H1 (cell line): ENCODE measurements around the gene TNNC1. TPM values are rescaled to one million over a fixed set of nuclear protein-coding genes. Genes with fewer than 3 reads are reported as not detected.

ENCODE experiments used
- CTCF ChIA-PET: fragments of 300-600 bp; sonication (Branson Sonifier 250); formaldehyde crosslinking; loops from one replicate; lab custom pipeline; 2021; ENCODE audit not compliant: partially characterized antibody; lab: Charles Lee
- POLR2A ChIA-PET: fragments of 300-600 bp; sonication (Branson Sonifier 250); formaldehyde crosslinking; loops from one replicate; lab custom pipeline; 2021; ENCODE audit warnings: inconsistent platforms; ENCODE audit not compliant: partially characterized antibody; lab: Charles Lee
- DNase-seq, 2 experiments: peaks; one replicate each; pipeline versions ENCODE4 v3.0.0 to v3.0.0-alpha.2; 2010 to 2022; ENCODE audit warnings: low spot score in 2 of 2, low read depth in 1 of 2, mixed read lengths in 1 of 2
- FAIRE-seq: peaks from 2 replicates; lab custom pipeline; 2011; peaks lifted over from hg19 to GRCh38; lab: Jason Lieb, UNC
- H2AFZ ChIP-seq: 2 replicates; pipeline ENCODE4 v1.8.1; 2012; ENCODE audit warnings: low read length, inconsistent platforms
- H2AK5ac ChIP-seq: 2 replicates; pipeline ENCODE4 v1.6.1; 2013; ENCODE audit warnings: low read depth, low read length
- H2BK120ac ChIP-seq: replicated peaks from 2 replicates; pipeline ENCODE3; 2013; ENCODE audit warnings: low read depth, low read length, inconsistent platforms
- H2BK12ac ChIP-seq: 2 replicates; pipeline ENCODE4 v1.6.1; 2013; ENCODE audit warnings: low read depth, low read length
- H2BK15ac ChIP-seq: 2 replicates; pipeline ENCODE4 v1.6.1; 2013; ENCODE audit warnings: low read length
- H2BK20ac ChIP-seq: 2 replicates; pipeline ENCODE4 v1.6.1; 2013; ENCODE audit warnings: low read length
- H2BK5ac ChIP-seq: 2 replicates; pipeline ENCODE4 v1.6.1; 2013; ENCODE audit warnings: low read depth, low read length
- H3K14ac ChIP-seq: 2 replicates; pipeline ENCODE4 v1.6.1; 2013; ENCODE audit warnings: inconsistent platforms; ENCODE audit not compliant: insufficient read length
- H3K18ac ChIP-seq: 2 replicates; pipeline ENCODE4 v1.6.1; 2013; ENCODE audit warnings: low read length; ENCODE audit errors: extremely low read depth
- H3K23ac ChIP-seq: 2 replicates; pipeline ENCODE4 v1.6.1; 2013; ENCODE audit warnings: inconsistent platforms; ENCODE audit not compliant: insufficient read length
- H3K23me2 ChIP-seq: 2 replicates; pipeline ENCODE4 v1.6.1; 2013; ENCODE audit warnings: low read depth, low read length
- H3K27ac ChIP-seq: 2 replicates; pipeline ENCODE4 v1.6.1; 2011; ENCODE audit warnings: low read depth, low read length, inconsistent platforms
- H3K27me3 ChIP-seq, 4 experiments: replicated peaks in 1 of 4; 1 replicate in 1 of 4; 2 replicates in 3 of 4; pipeline versions ENCODE4 v1.6.1 to v1.8.1; 2011 to 2013; ENCODE audit warnings: low read length in 3 of 4, mild to moderate bottlenecking in 3 of 4, inconsistent platforms in 2 of 4, mixed read lengths in 2 of 4, moderate library complexity in 1 of 4; ENCODE audit not compliant: control insufficient read depth in 3 of 4, insufficient read depth in 3 of 4; ENCODE audit errors: extremely low read depth in 1 of 4
- H3K36me3 ChIP-seq, 4 experiments: 2 replicates each; pipeline versions ENCODE4 v1.6.1 to v1.8.1; 2011 to 2013; ENCODE audit warnings: mild to moderate bottlenecking in 4 of 4, low read length in 3 of 4, moderate library complexity in 2 of 4, control low read depth in 1 of 4, inconsistent platforms in 1 of 4; ENCODE audit not compliant: insufficient read depth in 4 of 4, control insufficient read depth in 2 of 4
- H3K4ac ChIP-seq: replicated peaks from 2 replicates; pipeline ENCODE3; 2013; ENCODE audit warnings: low read length, low read depth, mixed read lengths, inconsistent platforms; ENCODE audit not compliant: insufficient read length
- H3K4me1 ChIP-seq, 4 experiments: replicated peaks in 1 of 4; 1 replicate in 1 of 4; 2 replicates in 3 of 4; pipeline versions ENCODE4 v1.6.1 to v1.8.1; 2011 to 2013; ENCODE audit warnings: low read length in 3 of 4, inconsistent platforms in 2 of 4, mixed read lengths in 1 of 4; ENCODE audit not compliant: insufficient read depth in 4 of 4, control insufficient read depth in 3 of 4
- H3K4me2 ChIP-seq, 2 experiments: 2 replicates each; pipeline versions ENCODE4 v1.6.1 to v1.8.1; 2011 to 2013; ENCODE audit warnings: low read depth in 2 of 2, low read length in 2 of 2, control low read depth in 1 of 2, inconsistent platforms in 1 of 2, mild to moderate bottlenecking in 1 of 2; ENCODE audit not compliant: insufficient read depth in 1 of 2
- H3K4me3 ChIP-seq, 4 experiments: fragments of 200-600, 300-600 bp in 1 of 4; sonication (generic), shearing (Covaris generic), sonication (Bioruptor Twin) in 1 of 4; 2 replicates each; pipeline versions ENCODE4 v1.5.1 to v1.8.1; 2011 to 2016; ENCODE audit warnings: low read length in 4 of 4, low read depth in 3 of 4, control low read depth in 2 of 4, inconsistent platforms in 2 of 4, mild to moderate bottlenecking in 2 of 4, mixed read lengths in 1 of 4, moderate library complexity in 1 of 4; ENCODE audit not compliant: insufficient read depth in 2 of 4; ENCODE audit errors: extremely low read depth in 1 of 4
- H3K56ac ChIP-seq: replicated peaks from 2 replicates; pipeline ENCODE3; 2013; ENCODE audit warnings: low read depth, mild to moderate bottlenecking, mixed read lengths, low read length, inconsistent platforms; ENCODE audit not compliant: insufficient read length
- H3K79me1 ChIP-seq: 2 replicates; pipeline ENCODE4 v1.6.1; 2013; ENCODE audit warnings: low read depth, low read length, control low read depth
- H3K79me2 ChIP-seq, 2 experiments: 2 replicates each; pipeline versions ENCODE4 v1.6.1 to v1.8.1; 2012 to 2013; ENCODE audit warnings: low read length in 2 of 2, mild to moderate bottlenecking in 2 of 2, inconsistent platforms in 1 of 2; ENCODE audit not compliant: insufficient read depth in 2 of 2, control insufficient read depth in 1 of 2
- H3K9ac ChIP-seq, 4 experiments: replicated peaks in 1 of 4; 1 replicate in 1 of 4; 2 replicates in 3 of 4; pipeline versions ENCODE4 v1.6.1 to v1.8.1; 2011 to 2013; ENCODE audit warnings: low read depth in 3 of 4, low read length in 3 of 4, control low read depth in 2 of 4, mild to moderate bottlenecking in 2 of 4, moderate library complexity in 2 of 4, inconsistent platforms in 1 of 4; ENCODE audit errors: extremely low read depth in 1 of 4
- H3K9me3 ChIP-seq, 2 experiments: 2 replicates each; pipeline versions ENCODE4 v1.6.1 to v1.8.1; 2012 to 2013; ENCODE audit warnings: mild to moderate bottlenecking in 2 of 2, moderate library complexity in 2 of 2, control low read depth in 1 of 2, inconsistent platforms in 1 of 2, low read depth in 1 of 2, low read length in 1 of 2, mixed read lengths in 1 of 2; ENCODE audit not compliant: insufficient read depth in 2 of 2
- H4K20me1 ChIP-seq, 2 experiments: replicated peaks in 1 of 2; 2 replicates each; pipeline versions ENCODE3 to v1.8.1; 2011 to 2013; ENCODE audit warnings: inconsistent platforms in 2 of 2, low read length in 2 of 2, mild to moderate bottlenecking in 1 of 2; ENCODE audit not compliant: insufficient read depth in 2 of 2, control insufficient read depth in 1 of 2
- H4K5ac ChIP-seq: 2 replicates; pipeline ENCODE4 v1.6.1; 2013; ENCODE audit warnings: low read length, low read depth, mixed read lengths, inconsistent platforms; ENCODE audit not compliant: insufficient read length
- H4K8ac ChIP-seq: 2 replicates; pipeline ENCODE4 v1.8.0; 2013; ENCODE audit warnings: mild to moderate bottlenecking, moderate library complexity, low read length, inconsistent platforms; ENCODE audit not compliant: insufficient read depth; ENCODE audit errors: extremely low read depth
- H4K91ac ChIP-seq: replicated peaks from 2 replicates; pipeline ENCODE3; 2013; ENCODE audit warnings: low read length, mixed read lengths, inconsistent platforms; ENCODE audit not compliant: insufficient read length
- JUND ChIP-seq: IDR thresholded peaks from 2 replicates; pipeline ENCODE4 v1.6.1; 2011; ENCODE audit warnings: mild to moderate bottlenecking, improper control_type of control experiment, low read length
- POLR2A ChIP-seq, 2 experiments: IDR thresholded peaks; 1 replicate in 1 of 2; 2 replicates in 1 of 2; pipeline ENCODE4 v1.6.1; 2011; ENCODE audit warnings: low read depth in 2 of 2, low read length in 2 of 2, mild to moderate bottlenecking in 2 of 2; ENCODE audit errors: control extremely low read depth in 1 of 2
- RBBP5 ChIP-seq: IDR thresholded peaks from 2 replicates; pipeline ENCODE4 v1.7.1; 2012; ENCODE audit warnings: low read depth, mild to moderate bottlenecking, inconsistent platforms, low read length, moderate library complexity, borderline replicate concordance
- SAP30 ChIP-seq: fragments of 300-600 bp; sonication (generic); IDR thresholded peaks from 2 replicates; pipeline ENCODE4 v1.7.1; 2012; ENCODE audit warnings: low read length, moderate library complexity, mild to moderate bottlenecking, inconsistent platforms; ENCODE audit not compliant: insufficient read depth, insufficient replicate concordance
- SIX5 ChIP-seq: IDR thresholded peaks from 2 replicates; pipeline ENCODE4 v1.6.1; 2011; ENCODE audit warnings: mild to moderate bottlenecking, low read depth, low read length
- SUZ12 ChIP-seq: fragments of 200-600 bp; sonication (generic); IDR thresholded peaks from 2 replicates; pipeline ENCODE4 v1.6.1; 2012; ENCODE audit warnings: mild to moderate bottlenecking, inconsistent platforms, low read length, moderate library complexity, mixed read lengths
- TEAD4 ChIP-seq: IDR thresholded peaks from 2 replicates; pipeline ENCODE4 v1.6.1; 2012; ENCODE audit warnings: low read depth, low read length, inconsistent platforms, mixed read lengths
- WGBS, 2 experiments: shearing (Covaris generic) in 1 of 2; methylation state at CpG; one replicate each; pipeline versions ENCODE4 v1.1.6 to v1.1.7; 2013 to 2015; ENCODE audit warnings: low lambda C conversion rate in 2 of 2, mixed read lengths in 2 of 2, inconsistent platforms in 1 of 2, low coverage in 1 of 2, missing lambda C conversion rate in 1 of 2; ENCODE audit not compliant: insufficient replicate concordance in 2 of 2, insufficient coverage in 1 of 2, insufficient read length in 1 of 2; ENCODE audit errors: extremely low coverage in 1 of 2, missing lambda C conversion rate in 1 of 2; 5-methylcytosine and 5-hydroxymethylcytosine counted together
- polyA plus RNA-seq, 7 experiments: library from polyadenylated mRNA; depleted of rRNA in 3 of 7; stranded (reverse) in 5 of 7; unstranded in 2 of 7; fragments of >200 nt in 5 of 7; fragments of 200-250 nt in 2 of 7; gene quantifications; 1 replicate in 5 of 7; 2 replicates in 1 of 7; 4 replicates in 1 of 7; pipeline versions ENCODE4 v1.2.1 to v1.2.3, GENCODE V29; 2011 to 2013; ENCODE audit warnings: missing spikeins in 2 of 7, mixed read lengths in 2 of 7
- total RNA-seq: library from RNA; stranded (reverse); fragmentation: NEBNext Ultra II Directional; extraction: Animal tissue kit (Norgen Biotek cat#: 25700); gene quantifications from 2 replicates; pipeline ENCODE4 v1.2.1, GENCODE V29; 2021
- TF ChIP-seq, protein P1 (sequence below): IDR thresholded peaks from 2 replicates; pipeline ENCODE4 v1.6.1; 2011; ENCODE audit warnings: low read length, improper control_type of control experiment

Gene TNNC1
- total and polyA plus RNA-seq, 2 of the 8 experiments (the other 6 are each of a cell fraction or from before 2014, with no cell fraction given), result 5.8 to 16.4 TPM

- no peak overlapping the region for H3K27ac ChIP-seq
- no peak overlapping the region for H3K4ac ChIP-seq
- DNase-seq (no peak), FAIRE-seq (no peak)
- no peak overlapping the region for H2AFZ ChIP-seq
- no peak overlapping the region for H3K23ac ChIP-seq
- no peaks in the 10 kb centered on the region; a peak in 2 of 7 replicates for H3K4me1 ChIP-seq
- no peak overlapping the region for H4K5ac ChIP-seq
- H3K4me3 ChIP-seq, result no peak overlapping the region
- H3K4me2 ChIP-seq, result no peak overlapping the region
- ChIA-PET POLR2A (no interaction called here), CTCF (interaction anchor here (1.6 kb wide), 1 partner anchor 17 kb away, joined by 4 read pairs; no protein-coding TSS in a partner anchor)
- no peaks in the 10 kb centered on the region for H3K9me3 ChIP-seq
- H3K56ac ChIP-seq, result no peak overlapping the region
- no peaks in the 10 kb centered on the region; the same call in 1 of the 2 replicates for H3K79me1 ChIP-seq
- H2BK120ac ChIP-seq, result no peak overlapping the region
- peaks cover 0 to 12% of the 10 kb centered on the region in 2 experiments for H4K20me1 ChIP-seq
- no peak overlapping the region for H2BK20ac ChIP-seq
- no peak overlapping the region for H2BK15ac ChIP-seq
- H2BK12ac ChIP-seq, result no peak overlapping the region
- H2AK5ac ChIP-seq, result no peak overlapping the region
- no peaks in the 10 kb centered on the region for H3K23me2 ChIP-seq
- H2BK5ac ChIP-seq, result no peak overlapping the region
- no peak overlapping the region for H4K8ac ChIP-seq
- TF ChIP-seq JUND (no peak), SIX5 (no peak), POLR2A (IDR thresholded peaks at IDR 0.05; ENCODE audit: control extremely low read depth in 1 of 2, low read depth in 2 of 2, low read length in 2 of 2) (no peak), RBBP5 (no peak), SAP30 (no peak), SUZ12 (no peak), TEAD4 (no peak)
- TF ChIP-seq, protein P1, sequence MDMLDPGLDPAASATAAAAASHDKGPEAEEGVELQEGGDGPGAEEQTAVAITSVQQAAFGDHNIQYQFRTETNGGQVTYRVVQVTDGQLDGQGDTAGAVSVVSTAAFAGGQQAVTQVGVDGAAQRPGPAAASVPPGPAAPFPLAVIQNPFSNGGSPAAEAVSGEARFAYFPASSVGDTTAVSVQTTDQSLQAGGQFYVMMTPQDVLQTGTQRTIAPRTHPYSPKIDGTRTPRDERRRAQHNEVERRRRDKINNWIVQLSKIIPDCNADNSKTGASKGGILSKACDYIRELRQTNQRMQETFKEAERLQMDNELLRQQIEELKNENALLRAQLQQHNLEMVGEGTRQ, result no peak
- TF ChIP-seq, all 59 proteins: peak for 0
- Histone ChIP-seq H3K18ac (no peak overlapping the region), H4K91ac (no peak overlapping the region), H3K36me3 (peaks cover 53 to 78% (median 71%) of the 10 kb centered on the region in 4 experiments), H3K27me3 (no peaks in the 10 kb centered on the region), H3K14ac (no peak overlapping the region), H3K9ac (no peak overlapping the region), H3K79me2 (no peaks in the 10 kb centered on the region)
- WGBS, 2 experiments, result 92% methylated on average over 6 of the region's 6 CpGs; no CpG with 5 or more reads in 1 of the 2 experiments
Observed at GRCh38 chr3:52477796-52478095, 23.9 kb upstream of the TNNC1 start.
